Measurements from ENCODE around the gene IFNAR1.

IFNAR1 gene

DNA sequence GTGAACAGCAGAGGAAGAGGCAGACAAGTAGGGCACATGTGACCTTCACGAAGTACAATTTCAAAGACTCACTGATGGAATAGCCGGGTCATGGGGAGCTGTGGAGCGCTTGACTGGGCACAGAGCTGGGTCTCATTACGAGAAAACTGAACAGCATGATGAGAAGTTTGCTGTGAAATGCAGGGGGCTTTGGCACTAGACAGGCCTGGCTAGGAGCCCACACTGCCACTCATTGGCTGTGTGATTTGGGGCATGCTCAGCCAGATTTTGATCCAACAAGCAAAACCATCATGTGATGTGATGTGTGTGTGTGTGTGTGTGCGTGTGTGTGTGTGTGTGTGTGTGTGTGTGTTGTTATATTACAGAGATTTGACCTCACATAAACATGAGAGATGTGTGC is 73.6 kb downstream of the IFNAR1 start:
- H3K4me3 ChIP-seq (ENCODE audit: low read length): no peak overlapping the region
- TF ChIP-seq, protein P1, sequence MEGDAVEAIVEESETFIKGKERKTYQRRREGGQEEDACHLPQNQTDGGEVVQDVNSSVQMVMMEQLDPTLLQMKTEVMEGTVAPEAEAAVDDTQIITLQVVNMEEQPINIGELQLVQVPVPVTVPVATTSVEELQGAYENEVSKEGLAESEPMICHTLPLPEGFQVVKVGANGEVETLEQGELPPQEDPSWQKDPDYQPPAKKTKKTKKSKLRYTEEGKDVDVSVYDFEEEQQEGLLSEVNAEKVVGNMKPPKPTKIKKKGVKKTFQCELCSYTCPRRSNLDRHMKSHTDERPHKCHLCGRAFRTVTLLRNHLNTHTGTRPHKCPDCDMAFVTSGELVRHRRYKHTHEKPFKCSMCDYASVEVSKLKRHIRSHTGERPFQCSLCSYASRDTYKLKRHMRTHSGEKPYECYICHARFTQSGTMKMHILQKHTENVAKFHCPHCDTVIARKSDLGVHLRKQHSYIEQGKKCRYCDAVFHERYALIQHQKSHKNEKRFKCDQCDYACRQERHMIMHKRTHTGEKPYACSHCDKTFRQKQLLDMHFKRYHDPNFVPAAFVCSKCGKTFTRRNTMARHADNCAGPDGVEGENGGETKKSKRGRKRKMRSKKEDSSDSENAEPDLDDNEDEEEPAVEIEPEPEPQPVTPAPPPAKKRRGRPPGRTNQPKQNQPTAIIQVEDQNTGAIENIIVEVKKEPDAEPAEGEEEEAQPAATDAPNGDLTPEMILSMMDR (conservative IDR thresholded peaks at IDR 0.05; ENCODE audit: low read length): no peak
- no peak for DNase-seq (ENCODE audit: low read depth)

DNA sequence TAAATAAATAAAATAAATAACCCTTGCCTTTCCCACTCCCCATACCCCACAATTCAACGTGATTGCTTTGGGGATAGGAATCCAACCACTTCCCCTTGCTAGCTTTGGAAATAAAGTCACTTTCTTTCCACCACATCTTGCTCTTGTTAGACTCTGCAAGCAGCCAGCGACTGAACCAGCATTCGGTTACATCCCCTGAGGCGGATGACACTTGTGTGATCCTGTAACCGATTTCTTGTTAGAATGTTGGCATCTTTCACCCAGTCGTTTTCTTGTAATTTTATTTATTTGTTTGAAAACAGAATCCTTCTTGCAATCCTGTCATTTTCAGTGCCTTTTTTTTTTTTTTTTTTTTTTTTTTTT is 76.8 kb downstream of the IFNAR1 start:
- DNase-seq (ENCODE audit: low read depth): peak; percentile 83
- TF ChIP-seq, protein P1 (conservative IDR thresholded peaks at IDR 0.05; ENCODE audit: low read length): no peak
- H3K4me3 ChIP-seq (ENCODE audit: low read length): no peak overlapping the region

DNA sequence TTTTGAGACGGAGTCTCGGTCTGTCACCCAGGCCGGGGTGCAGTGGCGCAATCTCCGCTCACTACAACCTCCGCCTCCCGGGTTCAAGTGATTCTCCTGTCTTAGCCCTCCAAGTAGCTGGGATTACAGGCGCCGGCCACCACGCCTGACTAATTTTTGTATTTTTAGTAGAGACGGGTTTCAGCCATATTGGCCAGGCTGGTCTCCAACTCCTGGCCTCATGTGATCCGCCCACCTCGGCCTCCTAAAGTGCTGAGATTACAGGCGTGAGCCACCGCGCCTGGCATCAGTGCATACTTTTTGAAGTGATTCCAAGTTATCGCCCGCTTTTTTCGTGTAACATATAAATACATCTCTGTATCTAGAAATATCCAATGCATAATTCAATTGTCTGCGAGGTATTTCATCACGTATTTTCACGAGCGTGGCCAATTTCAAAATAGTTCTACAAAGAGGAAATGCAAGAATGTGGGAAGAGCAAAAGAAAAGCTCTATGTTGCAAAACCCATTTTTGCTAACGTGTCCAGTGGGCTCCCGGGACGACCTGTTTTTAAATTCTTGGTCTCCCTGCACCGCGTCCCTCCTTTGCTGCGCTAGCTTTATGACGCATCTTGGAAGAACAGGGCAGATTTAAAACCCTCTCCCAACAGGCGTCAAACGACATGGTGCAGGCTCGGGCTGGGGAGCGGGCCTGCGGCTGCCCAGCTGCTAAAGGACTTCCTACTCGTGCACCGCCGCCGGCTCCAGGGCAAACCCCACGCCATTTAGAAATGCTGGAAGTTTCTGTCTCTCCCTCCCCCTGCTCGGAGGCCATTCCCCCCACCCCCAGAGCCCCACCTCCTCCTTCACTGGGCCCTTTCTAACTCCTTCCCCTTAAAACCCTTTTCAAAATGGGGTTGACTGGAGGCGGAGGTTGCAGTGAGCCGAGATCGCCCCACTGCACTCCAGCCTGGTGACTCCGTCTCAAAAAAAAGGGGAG is 77.5 kb downstream of the IFNAR1 start:
- H3K4me3 ChIP-seq (ENCODE audit: low read length): peak overlapping the region; percentile 84
- DNase-seq (ENCODE audit: low read depth): peak; percentile 93
- TF ChIP-seq, protein P1 (conservative IDR thresholded peaks at IDR 0.05; ENCODE audit: low read length): no peak

- DNase-seq (ENCODE audit: low read depth): peak; percentile 38
- TF ChIP-seq, protein P1 (conservative IDR thresholded peaks at IDR 0.05; ENCODE audit: low read length): no peak
- peak within 1 kb of the TSS; percentile 84 for H3K4me3 ChIP-seq (ENCODE audit: low read length)
Measured at GRCh38 chr21:33403128-33403785, 78.5 kb downstream of the IFNAR1 start, which contains the start of gene IFNGR2. Gene IFNGR2 (plus strand): TSS chr21:33403413. CDS start chr21:33403544, 131 bp downstream.

DNA sequence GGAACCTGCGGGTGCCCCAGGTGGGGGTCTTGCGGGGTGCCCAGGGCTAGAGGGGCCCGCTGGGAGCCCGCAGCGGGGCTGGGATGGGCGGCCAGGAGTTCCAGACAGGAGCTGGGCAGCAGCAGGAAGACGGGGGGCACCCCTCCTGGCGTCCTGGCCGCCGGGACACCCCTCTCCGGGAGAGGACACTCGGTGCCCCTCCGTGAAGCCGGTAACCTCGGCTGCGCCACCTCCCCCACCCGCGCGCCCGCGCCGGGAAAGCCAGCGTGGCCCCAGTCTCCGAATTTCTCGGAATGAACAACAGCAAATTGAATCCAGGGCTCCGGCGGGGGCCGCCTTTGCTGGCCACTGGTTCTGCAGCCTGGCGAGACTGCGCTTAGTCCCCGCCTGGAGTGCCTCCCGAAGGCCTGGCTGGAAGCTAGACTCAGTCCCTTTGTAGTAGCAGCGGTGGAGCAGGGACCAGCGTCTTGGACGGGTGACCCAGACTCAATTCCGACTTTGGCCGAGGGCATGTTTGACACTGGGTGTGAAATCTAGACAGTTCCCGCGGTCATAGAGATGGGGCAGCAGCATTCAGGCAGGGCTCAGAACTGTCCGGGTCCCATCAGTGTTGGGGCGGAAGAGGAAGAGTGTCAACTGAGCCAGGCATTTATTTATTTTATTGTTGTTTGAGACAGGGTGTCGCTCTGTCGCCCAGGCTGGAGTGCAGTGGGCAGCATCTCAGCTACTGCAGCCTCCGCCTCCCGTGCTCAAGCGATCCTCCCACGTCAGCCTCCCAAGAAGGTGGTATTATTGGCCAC is 79.2 kb downstream of the IFNAR1 start:
- TF ChIP-seq, protein P1 (conservative IDR thresholded peaks at IDR 0.05; ENCODE audit: low read length): no peak

DNA sequence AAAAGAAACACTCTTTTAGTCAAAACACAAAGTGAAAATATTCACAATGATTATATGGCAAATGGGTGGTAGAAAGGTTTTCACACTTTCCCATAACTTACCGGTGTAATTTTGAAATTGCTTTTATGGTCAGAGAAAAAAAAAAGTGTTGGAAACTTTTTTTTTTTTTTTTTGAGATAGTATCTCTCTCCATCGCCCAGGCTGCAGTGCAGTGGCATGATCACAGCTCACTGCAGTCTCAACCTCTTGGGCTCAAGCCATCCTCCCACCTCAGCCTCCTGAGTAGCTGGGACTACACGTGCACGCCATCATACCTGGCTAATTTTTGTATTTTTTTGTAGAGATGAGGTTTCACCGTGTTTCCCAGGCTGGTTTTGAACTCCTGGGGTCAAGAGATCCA is 81.7 kb downstream of the IFNAR1 start:
- H3K4me3 ChIP-seq (ENCODE audit: low read length): no peak overlapping the region
- no peak for DNase-seq (ENCODE audit: low read depth)
- TF ChIP-seq, protein P1 (conservative IDR thresholded peaks at IDR 0.05; ENCODE audit: low read length): no peak

More for the DNA sequence above, 79.2 kb downstream of the IFNAR1 start:
- H3K4me3 ChIP-seq (ENCODE audit: low read length): peak overlapping the region; percentile 84
- DNase-seq (ENCODE audit: low read depth): peak; percentile 64

All from AG10803 (cell line).